WERI-Rb-1 (cell line): ENCODE measurements around the gene PPEF1.
A peak's percentile ranks its signal among the peaks of the same experiment; 100 is the strongest.

Source experiments
- DNase-seq: peaks from one replicate; pipeline ENCODE4 v3.0.0-alpha.2; 2020
- H3K27ac ChIP-seq: fragments of 250-450 bp; sonication (Bioruptor Pico); 2 replicates; pipeline ENCODE4 v1.5.1; 2020; ENCODE audit warnings: mild to moderate bottlenecking, moderate library complexity
- H3K27me3 ChIP-seq: fragments of 250-450 bp; sonication (Bioruptor Pico); 2 replicates; pipeline ENCODE4 v1.5.1; 2021; ENCODE audit warnings: mild to moderate bottlenecking, low read depth, moderate library complexity; ENCODE audit not compliant: insufficient read depth, severe bottlenecking
- H3K36me3 ChIP-seq: fragments of 250-450 bp; sonication (Bioruptor Pico); 2 replicates; pipeline ENCODE4 v1.5.1; 2020; ENCODE audit warnings: mild to moderate bottlenecking, moderate library complexity
- H3K4me3 ChIP-seq: 2 replicates; pipeline ENCODE4 v1.5.1; 2011; ENCODE audit warnings: low read depth, mild to moderate bottlenecking, control low read depth, low read length
- H3K9me3 ChIP-seq: fragments of 250-450 bp; sonication (Bioruptor Pico); 2 replicates; pipeline ENCODE4 v1.5.1; 2021; ENCODE audit warnings: mild to moderate bottlenecking, moderate library complexity; ENCODE audit not compliant: severe bottlenecking
- TF ChIP-seq, protein P1 (sequence below): IDR thresholded peaks from 2 replicates; pipeline ENCODE4 v1.5.1; 2011; ENCODE audit warnings: low read depth, mild to moderate bottlenecking, control low read depth, inconsistent platforms, low read length

The PPEF1 gene

DNA sequence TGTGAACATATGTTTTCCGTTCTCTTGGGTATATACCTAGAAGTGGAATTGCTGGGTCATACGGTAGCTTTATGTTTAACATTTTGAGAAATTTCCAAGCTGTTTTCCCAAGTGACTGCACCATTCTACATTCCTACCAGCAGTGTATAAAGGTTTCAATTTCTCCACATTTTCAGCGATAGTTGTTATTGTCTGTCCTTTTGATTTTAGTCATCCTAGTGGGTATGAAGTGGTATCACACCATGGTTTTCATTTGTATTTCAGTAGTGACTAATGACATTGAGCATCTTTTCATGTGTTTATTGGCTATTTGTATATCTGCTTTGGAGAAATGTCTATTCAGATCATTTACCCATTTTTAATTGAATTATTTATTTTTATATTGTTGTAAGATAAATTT is 2.4 kb downstream of the PPEF1 start:
- TF ChIP-seq, protein P1, sequence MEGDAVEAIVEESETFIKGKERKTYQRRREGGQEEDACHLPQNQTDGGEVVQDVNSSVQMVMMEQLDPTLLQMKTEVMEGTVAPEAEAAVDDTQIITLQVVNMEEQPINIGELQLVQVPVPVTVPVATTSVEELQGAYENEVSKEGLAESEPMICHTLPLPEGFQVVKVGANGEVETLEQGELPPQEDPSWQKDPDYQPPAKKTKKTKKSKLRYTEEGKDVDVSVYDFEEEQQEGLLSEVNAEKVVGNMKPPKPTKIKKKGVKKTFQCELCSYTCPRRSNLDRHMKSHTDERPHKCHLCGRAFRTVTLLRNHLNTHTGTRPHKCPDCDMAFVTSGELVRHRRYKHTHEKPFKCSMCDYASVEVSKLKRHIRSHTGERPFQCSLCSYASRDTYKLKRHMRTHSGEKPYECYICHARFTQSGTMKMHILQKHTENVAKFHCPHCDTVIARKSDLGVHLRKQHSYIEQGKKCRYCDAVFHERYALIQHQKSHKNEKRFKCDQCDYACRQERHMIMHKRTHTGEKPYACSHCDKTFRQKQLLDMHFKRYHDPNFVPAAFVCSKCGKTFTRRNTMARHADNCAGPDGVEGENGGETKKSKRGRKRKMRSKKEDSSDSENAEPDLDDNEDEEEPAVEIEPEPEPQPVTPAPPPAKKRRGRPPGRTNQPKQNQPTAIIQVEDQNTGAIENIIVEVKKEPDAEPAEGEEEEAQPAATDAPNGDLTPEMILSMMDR: 0 out of 2 replicates have a peak, but pooled peaks have one; percentile 5
- no peak for DNase-seq
- Histone ChIP-seq H3K9me3 (peaks cover 9% of the 10 kb centered on the region), H3K4me3 (no peak overlapping the region), H3K27me3 (no peaks in the 10 kb centered on the region), H3K27ac (no peak overlapping the region), H3K36me3 (peaks cover 18% of the 10 kb centered on the region)

DNA sequence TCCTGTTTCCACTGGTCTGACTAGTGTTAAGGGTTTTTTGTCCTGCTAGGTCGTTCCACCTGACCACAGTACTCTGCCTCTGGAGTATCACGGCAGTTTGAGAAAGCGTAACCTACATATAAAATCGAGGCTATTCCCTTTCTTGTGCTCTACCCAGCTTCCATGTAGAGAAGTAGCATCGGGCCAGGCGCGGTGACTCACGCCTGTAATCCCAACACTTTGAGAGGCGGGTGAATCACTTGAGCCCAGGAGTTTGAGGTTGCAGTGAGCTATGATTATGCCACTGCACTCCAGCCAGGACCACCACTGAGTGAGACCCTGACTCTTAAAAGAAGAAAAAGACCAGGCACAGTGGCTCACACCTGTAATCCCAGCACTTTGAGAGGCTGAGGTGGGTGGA is 7.5 kb downstream of the PPEF1 start:
- H3K27ac ChIP-seq: no peak overlapping the region
- no peaks in the 10 kb centered on the region for H3K27me3 ChIP-seq
- H3K36me3 ChIP-seq: peaks cover 34% of the 10 kb centered on the region
- no peak overlapping the region for H3K4me3 ChIP-seq
- TF ChIP-seq, protein P1: no peak
- DNase-seq: no peak
- peaks cover 9% of the 10 kb centered on the region for H3K9me3 ChIP-seq

DNA sequence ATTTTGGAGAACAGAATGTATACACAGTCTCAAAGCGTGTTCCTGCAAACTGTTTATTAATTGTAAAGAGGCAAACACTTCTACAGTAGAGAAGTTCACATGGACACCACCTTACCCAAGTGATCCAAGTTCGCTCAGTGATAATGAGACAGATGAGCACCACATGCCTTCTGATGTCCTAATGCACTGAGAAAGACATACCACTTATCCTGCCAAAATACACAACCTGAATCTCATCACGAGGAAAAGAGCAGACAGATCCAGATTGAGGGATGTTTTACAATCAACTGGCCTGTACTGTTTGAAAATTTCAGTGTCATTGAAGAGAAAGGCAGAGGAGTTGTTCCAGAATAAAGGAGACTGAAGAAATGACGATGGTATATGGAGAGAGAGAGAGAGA is 12.4 kb downstream of the PPEF1 start:
- peaks cover 23% of the 10 kb centered on the region for H3K36me3 ChIP-seq
- TF ChIP-seq, protein P1: no peak
- H3K4me3 ChIP-seq: no peak overlapping the region
- no peak overlapping the region for H3K27ac ChIP-seq
- no peaks in the 10 kb centered on the region for H3K9me3 ChIP-seq
- no peaks in the 10 kb centered on the region for H3K27me3 ChIP-seq
- DNase-seq: no peak

DNA sequence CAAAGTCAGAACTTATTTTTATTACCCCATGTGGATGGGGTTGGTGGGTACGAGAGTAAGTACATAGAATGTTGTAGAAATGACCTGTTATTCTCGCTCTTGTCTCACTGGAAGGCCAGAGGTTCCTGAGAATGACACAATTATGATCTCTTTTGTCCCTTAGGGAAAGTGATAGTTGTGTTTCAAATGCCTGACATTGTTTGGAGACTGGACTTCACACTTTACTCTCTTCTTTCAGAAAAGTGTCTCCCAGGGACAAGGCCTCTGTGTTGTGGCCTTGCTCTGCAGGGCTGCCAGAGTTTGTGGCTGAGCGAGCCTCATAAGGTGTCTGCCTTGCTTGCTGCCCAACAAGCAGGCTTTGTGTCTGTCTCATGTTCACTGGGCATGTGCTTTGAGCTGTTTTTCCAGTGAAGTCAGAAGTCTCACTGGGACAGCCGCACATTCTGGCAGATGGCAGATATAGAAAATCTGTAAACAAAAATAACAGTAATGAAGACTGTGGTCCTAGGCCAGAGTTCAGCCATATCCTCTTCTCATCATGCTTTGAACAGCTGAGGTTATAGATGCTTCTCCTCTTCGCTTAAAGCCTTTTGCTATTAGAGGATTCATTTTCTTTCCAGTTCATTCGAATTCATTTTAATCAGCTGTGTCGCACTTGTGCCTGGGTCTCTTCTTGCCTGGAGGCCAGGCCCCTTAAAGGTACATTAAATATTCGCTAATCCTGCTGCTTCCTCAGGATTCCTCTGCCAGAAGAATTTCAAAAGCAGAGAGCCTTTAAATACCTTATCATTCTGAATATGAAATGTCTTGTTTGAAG is 14.4 kb downstream of the PPEF1 start:
- no peaks in the 10 kb centered on the region for H3K27me3 ChIP-seq
- no peak for DNase-seq
- no peaks in the 10 kb centered on the region for H3K9me3 ChIP-seq
- TF ChIP-seq, protein P1: no peak
- H3K4me3 ChIP-seq: no peak overlapping the region
- H3K27ac ChIP-seq: peak overlapping the region; percentile 23
- peaks cover 21% of the 10 kb centered on the region for H3K36me3 ChIP-seq

DNA sequence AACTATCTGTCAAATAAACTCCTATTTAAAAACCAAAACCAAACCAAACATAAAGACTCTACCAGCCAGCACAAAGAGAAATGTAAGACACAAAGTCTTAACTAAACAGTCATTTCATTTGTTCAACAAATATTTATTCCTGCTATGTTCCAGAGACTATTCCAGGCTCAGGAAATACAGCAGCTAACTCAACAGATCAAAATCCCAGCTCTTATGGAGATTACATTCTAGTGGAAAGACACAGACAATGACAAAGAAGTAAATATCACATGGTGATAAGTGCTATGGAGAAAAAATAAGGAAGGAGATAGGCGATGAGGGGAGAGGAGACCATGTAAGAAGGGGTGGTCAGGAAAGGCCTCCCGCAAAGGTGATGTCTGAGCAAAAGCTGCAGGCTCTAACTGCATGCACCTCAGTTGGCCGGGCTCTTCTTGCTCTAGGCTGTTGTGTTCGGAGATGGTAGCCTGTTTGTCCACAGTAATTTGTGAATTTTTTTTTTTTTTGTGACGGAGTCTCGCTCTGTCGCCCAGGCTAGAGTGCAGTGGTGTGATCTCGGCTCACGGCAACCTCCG is 15.1 kb downstream of the PPEF1 start:
- Histone ChIP-seq H3K27me3 (no peaks in the 10 kb centered on the region), H3K9me3 (no peaks in the 10 kb centered on the region), H3K36me3 (peaks cover 20% of the 10 kb centered on the region), H3K27ac (peak overlapping the region; percentile 23), H3K4me3 (no peak overlapping the region)
- no peak for DNase-seq
- TF ChIP-seq, protein P1: no peak
